Superior temporal gyrus (tissue), 1 donor: ENCODE results near the gene UBAC2.

ENCODE experiments used
- DNase-seq: peaks from one replicate; pipeline ENCODE4 v3.0.0-alpha.2; 2016; ENCODE audit errors: extremely low spot score

Gene UBAC2

DNA sequence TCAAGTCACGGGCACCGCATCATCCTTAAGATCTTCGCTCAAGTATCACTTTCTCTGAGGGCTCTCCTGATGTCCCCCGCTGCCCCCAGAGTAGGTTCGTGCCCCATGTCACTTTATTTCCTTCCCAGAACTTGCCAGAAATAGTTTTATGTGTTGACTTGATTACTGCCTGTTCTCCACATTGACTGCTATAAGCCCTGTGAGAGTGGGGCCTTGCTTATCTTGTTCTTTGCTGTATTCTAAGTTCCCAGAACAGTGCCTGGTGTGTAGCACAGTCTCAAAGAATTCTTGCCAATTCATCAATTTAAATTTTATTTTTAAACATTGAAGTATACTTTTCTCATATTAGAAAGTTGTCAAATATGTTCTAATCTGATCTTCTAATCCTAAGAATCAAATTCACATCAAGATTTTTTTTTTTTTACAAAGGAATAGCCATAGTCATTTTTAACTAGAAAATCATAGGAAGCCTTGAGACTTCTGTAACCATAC lies 138.6 kb downstream of the UBAC2 start:
- DNase-seq, result no peak

DNA sequence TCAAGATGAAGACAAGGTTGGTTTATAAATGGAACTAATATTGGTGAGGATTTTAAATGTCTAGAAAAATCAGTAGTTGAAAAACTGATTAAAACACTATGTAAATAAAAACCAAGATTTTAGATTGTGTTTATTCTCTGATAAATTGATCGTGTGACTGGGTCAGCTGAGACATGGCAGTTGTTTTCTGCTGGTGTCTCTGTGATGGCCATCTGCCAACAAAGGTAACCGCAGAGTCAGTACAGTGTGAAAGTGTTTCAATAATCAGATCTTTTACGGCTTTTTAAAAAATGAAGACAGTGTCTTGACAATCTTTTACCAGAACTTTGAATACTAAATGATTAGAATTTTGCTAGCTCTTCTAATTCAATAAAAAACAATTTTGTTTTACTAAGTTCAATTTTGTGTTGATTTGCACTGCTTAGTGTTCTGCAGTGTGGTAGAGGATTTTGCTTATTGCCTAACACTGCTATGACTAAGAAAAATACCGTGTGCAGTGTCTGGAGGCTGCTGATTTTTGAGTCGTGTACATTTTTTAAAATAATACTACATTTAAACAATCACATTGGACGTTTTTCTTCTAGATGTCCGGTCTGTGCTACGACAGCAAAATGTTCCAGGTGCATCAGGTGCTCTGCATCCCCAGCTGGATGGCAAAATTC lies 139.2 kb downstream of the UBAC2 start:
- no peak for DNase-seq

DNA sequence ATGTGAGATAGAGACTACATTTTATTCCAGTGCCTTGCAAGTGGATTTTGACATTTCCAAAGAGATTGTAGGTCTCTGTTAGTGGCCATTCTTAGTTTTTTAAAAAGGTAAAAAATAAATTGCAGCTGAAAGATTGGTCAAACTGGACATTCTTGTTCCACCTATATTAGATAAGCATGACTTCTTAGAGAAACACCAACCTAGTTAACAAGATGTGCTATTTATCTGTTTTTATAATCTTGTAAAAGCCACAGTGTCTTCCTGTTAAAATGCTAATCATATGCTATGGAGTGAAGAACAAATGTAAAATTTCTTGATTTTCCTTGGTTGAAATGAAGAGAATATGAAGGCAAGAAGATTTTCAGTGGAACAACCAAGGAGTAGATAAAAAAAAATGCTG lies 140.0 kb downstream of the UBAC2 start:
- no peak for DNase-seq

DNA sequence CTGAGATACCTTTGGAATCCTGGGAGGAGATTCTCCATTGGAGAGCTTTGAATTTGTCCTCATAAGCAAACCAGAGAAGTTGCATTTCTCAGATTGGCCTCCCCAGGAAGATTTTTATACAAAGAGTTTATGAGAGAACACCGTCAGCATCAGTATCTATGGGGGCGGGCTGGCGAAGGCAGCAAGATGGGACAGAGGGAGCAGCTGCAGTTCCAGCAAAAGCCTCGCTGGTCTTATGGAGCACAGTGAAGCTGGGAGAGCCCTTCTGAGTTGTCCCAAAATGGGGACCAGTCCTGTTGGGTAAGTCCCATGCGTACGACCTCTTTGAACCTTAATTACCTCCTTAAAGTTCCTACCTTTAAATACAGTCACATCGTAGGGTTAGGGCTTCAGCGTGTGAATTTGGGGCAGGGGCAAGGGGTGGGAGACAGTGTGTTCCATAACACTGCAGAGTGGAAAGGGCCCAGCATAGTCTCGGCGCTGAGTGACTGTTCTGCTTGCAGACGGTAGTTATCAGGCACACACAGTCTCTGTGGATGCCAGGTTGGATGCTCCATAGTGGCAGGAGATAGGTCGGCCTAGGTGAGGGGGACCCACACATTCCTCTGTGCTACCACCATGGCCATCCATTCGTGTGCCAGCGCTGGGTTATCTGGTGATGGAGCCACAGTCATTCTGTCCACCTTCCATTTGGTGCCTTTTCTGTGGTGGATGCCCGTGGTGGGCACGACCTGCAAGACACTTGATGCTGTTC lies 141.5 kb downstream of the UBAC2 start:
- no peak for DNase-seq

DNA sequence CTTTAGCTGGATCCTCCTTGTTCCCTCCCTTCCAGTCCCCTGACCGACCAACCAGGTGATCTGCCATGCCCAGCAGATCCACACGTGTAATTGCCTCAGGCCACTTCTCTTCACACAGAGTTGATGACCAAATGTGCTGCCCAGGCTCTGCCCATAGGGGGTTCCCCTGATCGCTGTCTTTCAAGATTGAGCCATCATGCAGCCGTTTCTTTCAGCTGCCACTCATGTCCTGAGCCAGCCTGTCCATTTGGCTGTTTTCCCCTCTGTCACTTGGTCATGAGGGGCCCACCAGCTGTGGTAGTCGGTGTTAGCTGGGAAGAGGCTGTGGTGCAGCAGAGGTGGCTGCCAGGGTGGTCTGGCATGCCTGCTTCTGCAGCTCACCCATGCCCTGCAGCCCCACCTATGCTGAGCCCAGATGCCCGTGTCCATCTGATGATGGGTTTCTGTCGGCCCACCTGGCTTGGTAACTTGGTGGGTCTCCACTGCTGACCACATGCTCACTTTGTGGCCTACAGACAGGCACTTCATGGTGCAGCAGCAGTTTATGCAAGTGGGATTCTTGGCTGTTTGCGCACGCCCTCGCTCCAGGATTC lies 142.2 kb downstream of the UBAC2 start:
- DNase-seq, result no peak

DNA sequence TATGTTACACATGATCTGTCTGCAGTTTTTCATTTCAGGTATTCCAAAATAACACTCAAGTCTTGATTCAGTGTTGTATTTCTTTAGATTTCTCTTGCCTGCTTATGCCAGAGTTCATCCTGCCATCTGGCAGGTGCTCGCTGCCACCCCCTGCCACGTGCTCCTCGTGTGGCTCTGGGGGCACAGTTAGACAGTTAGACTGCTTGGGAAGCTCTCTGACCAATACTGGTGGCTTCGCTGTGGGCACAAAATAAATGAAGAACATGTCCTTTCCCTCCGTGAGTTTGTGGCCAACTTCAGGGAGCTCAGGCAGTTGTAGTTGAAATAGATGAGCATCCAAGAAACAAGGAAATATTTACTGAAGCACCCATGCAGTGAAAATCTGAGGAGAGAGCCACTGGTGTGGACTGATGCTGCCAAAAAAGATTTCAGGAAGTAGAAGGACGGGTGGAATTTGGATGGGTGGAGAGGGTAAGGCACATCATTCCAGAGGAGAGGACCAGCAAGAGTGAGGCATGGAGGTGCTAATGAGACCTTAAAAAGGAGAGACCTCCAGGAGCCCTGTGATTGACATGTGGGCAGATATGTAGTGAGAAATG lies 144.1 kb downstream of the UBAC2 start:
- DNase-seq, result no peak

DNA sequence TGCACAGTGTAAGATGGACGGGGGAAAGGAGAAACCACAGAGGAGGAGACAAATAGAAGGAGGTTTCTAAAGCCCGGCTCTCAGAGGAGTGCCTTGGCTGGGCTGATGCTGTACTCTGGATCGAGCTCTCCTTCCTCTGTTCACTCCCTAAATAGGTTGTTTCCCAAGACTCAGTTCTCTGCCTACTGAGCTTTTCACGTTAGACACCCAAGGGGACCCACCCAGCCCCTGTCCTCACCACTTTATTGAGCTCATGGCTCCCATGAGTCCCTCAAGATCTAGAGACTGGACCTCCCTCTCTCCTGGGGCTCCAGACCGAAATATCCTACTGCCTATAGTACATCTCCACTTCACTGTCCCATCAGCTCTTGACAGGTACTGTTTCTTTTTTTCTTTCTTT lies 144.7 kb downstream of the UBAC2 start:
- no peak for DNase-seq

DNA sequence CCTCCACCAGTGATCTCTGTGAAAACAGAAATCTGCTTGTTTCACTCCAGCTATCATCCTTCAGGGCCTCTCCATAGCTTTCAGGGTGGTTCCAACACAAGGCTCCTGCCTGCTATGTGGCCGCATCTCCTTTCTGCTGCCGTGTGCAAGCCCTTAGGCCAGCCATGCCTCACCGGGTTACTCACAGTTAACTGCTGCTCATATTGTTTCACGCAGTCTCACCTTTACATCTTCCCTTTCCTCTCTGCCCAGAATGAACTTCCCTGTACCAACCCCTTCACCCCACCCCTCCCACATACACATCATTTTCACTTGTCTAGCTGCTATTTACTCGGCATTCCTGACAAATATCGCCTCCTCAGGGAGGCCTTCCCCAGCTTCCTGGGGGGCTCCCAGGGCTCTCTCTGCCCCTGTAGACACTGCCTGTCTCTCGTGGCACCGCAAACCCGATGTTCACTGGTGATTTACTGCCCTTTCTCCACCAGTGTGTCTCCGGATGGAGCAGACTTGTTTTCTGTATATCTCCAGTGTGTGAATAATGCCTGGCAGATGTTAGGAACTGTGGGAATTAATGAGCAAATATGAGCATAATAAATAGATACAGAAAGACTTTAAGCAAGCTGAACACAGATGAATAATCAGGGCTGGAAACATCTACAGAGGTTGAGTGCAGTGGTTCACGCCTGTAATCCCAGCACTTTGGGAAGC lies 145.8 kb downstream of the UBAC2 start:
- DNase-seq, result no peak

DNA sequence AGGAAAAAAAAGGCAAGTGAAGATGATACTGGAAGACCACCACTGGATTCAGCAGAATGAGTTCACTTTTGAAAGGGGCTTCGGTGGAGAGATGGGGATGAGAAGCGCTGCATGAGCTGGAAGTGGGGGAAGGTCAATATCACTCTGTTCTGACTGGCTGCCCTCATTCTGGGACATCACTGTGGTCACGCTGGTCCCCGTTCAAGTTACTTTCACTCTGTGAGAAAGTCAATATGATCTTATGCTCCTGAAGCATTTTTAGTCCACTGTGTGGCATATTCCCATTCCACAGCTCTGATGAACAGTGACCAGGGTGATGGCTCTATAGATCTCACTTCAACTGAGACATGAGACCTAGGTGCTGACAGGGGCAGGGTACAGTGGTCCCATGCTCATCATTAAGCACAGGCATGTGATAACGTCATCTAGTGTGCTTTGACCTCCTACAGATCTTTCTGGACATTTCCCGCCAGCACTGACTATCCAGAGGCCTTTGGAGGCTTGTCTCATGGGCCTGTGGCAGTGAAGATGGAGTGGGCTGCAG lies 146.8 kb downstream of the UBAC2 start:
- DNase-seq, result no peak

DNA sequence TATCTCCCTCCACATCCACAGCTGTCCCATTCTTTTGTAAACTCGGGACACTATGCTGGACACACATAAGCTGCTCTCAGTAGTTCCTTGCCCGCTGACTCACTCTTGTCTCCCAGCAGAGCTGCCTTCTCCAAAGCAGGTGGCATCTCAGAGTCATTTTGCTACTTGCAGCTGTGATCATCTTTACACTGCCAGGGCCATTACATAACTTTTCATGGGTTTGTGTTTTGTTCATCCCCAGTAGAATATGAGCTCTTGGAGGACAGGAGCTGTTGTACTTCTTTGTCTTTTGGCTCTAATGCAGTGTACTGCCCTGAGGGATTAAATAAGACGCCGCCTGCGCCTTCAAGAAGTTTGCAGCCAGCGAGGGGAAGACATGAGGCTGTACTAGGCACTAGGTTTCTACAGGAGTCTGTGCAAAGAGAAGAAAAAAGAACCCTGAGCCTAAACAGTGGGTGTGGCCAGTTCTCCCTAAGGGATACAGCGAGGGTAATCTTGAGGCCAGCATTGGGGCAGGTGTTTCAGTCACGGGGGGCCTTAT lies 147.3 kb downstream of the UBAC2 start:
- peak; percentile 72 for DNase-seq

DNA sequence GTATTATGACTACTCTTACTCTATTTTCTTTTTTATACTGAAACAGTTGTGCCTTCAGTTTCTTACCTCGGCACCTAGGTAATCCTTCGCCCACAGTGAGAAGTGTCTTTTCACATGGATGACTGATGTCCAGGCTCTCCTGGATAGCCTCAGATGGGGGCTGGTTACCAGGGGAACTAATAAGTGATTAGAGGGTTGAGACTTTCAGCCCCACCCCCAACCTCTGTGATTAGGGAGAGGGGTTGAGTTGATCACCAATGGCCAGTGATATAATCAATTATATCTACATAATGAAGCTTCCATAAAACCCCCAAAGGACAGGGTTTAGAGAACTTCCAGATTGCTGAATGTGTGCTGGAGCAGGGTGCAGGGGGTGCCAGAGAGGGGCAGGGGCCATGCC lies 149.5 kb downstream of the UBAC2 start:
- no peak for DNase-seq

DNA sequence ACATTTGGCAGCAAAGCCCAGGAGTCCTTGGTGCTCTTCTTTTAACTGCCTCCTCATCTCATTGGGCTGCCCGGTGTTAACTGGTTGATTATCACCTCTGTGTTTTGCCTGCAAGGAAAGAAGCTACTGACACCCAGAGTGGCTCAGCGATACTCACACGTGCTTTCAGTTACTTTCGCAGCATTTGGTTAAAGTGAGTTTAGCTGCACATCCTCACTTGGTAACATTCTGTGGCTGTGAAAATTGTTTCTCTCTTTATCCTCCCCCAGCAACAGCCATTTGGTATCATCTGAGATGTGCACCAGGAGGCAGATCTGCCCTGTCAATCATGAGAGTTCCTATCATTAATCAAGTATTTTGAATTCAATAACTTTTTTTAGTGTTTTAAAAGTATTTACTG lies 151.1 kb downstream of the UBAC2 start:
- no peak for DNase-seq

DNA sequence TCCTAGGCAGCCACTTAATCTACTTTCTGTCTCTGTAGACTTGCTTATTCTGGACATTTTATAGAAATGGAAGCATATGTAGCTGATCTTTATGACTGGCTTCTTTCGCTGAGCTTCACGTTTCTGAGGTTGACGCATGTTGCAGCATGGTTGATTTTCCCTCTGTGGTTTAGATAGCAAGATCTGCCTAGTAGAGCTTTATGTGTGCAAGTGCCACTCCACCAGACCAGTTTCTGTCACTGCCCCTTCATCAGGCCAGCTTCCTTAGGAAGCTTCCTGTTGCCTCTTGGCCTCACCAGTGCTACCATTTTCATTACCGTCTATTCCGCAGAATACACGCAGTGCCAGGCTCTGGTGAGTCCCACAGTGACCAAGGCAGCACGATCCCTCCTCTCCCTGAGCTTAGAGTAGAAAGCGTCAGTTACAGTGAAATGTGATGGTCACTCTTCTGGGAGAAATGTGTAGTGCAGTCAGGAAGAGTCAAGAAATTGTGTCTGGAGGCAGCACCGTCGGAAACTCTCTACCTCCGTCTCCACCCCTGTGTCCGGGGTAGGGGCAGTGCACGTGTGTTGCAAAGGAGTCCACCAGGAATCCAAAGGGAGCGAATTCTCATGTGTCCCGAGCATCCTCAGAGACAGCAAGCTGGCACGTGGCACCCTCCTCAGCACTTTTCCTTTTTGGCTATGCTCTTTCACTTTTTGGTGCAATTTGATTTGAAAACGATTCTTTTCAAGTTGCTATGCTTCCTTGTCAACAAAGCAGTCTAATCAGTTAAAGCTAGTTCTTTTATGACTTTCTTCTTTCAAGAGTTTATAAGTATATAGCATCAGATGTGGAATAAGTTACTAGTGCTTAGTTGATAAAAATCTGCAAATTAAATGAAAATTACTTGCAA lies 151.9 kb downstream of the UBAC2 start:
- DNase-seq, result no peak

DNA sequence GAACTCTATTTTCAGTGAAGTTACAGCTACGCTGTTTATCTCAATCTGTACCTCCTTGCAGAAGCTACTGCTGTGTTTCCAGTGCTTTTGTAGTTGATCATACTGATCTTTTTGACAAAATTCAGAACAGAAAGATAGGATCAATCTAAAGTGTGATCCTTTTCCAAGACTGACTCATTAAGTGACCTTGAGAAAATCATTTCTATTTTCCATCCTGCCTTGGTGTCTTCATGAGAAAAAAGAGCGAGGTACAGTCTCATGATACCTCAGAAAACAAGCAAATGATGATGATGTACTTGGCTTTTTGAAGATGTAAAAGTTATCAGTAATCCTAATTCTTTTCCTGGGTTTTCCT lies 152.6 kb downstream of the UBAC2 start:
- no peak for DNase-seq

DNA sequence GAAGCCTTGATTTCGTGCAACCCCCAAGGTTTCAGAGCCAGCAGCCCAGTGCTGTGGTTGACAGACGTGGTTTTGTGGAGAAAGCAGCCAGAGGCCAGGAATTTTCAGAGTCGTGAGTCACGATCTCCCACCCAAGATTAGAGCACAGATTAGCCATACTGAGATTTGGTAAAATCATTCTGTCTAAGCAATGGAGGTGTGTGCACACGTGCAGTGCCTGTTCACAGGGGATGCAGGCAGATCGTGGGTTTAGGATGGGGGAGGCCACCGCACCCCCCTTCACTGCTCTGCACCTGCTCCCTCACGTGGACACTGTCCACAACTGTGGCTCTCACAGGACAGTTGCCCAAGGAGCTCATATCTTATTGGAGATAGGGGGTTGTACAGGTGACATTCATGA lies 153.2 kb downstream of the UBAC2 start:
- no peak for DNase-seq

DNA sequence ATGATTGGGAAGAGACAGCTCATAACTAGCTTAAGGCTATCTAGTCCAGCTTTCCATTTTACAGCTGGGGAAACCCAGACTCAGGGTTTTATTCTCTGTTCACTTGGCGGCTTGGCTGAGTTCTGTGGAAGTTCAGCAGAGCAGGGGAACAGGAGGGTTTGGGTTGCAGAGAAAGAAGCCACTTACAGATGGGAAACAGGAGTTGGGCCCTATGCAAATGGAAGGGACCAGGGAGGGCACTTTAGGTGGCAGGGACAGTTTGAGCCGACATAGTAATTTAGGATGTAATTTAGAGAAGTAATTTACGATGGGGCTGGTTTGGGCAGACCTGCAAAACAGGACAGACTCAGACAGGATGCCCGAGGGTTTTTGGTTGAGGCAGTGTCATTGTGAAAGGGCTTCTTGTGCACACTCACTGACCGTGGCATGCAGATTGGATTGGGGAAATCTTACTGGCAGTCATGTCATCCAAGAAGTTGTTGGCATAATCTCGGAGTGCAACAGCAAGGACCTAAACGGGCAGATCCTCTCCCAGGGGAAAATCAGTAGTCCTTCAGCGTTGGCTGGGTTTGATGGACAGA lies 153.8 kb downstream of the UBAC2 start:
- DNase-seq, result no peak

DNA sequence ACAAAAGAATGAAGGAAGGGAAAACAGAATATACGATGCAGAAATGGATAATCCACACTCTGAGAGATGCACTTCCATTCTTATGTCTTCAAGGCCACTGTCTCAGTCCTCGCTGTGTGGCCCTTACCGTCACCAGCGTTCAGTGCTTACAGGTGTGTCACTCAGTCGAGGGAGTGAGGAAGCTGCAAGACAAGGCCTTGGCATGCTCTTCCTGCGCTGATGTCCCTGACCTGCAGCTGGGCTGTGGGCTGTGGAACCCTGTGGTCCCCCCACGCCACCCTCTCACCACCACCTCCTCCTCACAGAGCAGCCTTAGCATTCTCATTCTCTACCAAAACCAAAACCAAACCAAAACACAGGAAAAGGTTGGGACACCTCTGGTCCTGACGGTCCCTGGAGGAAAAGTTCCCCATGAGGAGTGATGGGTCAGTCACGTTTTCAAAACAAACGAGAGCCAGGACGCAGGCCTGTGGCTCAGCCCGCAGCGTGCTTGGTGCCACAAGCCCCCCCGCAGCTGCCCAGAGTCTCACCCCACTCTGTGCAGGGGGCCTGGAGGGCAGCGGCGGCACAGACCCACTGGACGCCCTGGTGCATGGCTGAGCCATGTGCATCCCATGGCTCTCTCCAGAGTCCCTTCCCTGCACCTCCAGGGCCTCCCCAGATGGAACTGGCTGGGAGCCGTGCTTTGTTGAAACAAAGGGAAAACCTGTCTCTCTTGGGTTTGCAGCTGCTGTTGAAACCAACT lies 154.8 kb downstream of the UBAC2 start:
- no peak for DNase-seq

DNA sequence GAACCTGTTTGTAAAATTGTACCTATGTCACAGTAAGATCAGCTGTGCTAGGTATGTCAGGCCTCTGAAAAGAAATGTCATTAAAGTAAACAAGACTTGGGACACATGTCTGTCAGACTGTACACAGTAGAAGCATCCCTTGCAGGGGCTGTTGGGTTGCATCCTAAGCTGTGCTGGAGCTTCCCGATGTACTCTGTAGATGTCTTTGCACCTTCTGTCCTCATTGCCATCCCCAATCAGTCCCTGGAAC lies 155.3 kb downstream of the UBAC2 start:
- no peak for DNase-seq

DNA sequence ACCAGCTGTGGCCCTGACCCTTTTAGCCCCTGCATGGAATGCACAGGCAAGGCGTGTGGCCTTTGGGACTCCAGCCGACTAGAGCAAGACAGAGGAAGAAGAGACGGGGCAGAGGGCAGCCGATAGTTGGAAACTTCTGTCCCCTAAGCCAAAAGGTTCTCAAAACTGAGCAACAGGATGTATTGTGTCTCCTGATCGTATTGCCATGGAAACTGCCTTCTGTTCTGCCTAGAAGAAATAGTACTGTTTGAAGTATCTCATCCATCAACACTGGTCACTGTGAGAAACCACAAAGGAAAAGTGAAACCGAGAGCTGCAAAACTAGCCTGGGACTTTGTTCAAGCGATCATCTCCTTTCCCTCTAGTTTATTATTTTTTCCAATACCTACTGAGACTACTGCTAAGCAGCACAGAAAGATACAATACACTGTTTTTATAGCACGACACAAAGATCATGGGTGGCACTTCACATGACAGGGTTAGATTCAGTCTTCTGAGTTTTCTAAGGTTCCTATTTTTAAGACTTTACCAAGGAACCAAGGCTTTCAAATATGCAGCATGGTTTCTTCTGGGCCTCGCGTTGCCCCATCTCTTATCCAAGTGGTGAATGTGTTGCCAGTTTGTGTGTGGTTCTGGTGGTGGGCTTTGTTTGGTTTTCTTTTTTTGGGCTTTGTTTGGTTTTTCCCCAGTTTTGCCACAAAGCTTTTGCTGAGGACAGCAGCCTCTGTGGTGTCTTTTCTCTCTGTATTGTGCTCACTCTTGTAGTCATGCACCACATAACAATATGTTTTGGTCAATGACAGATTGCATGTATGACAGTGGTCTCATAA lies 155.8 kb downstream of the UBAC2 start:
- DNase-seq, result peak; percentile 38
